Right lobe of liver (tissue), 6 donors: ENCODE measurements around the gene WFDC5. TPM values are rescaled to one million over a fixed set of nuclear protein-coding genes. Genes with fewer than 3 reads are reported as not detected.

Experiments
- ATAC-seq, 4 donors: fragments of 200-7000 bp; cut with Tn5 transposase; one replicate each; pipeline ENCODE4 v1.9.1; 2020; ENCODE audit warnings: mild to moderate bottlenecking in 4 of 4, moderate library complexity in 4 of 4
- DNase-seq, 3 donors: peaks; one replicate each; pipeline ENCODE4 v3.0.0-alpha.2; 2020
- H3K27ac ChIP-seq, 3 donors: fragments of 200-600 bp; one replicate each; pipeline ENCODE4 v1.8.0; 2022
- H3K27me3 ChIP-seq, 2 donors: fragments of 200-600 bp; one replicate each; pipeline ENCODE4 v1.8.0; 2022
- H3K36me3 ChIP-seq, 4 donors: fragments of 200-600 bp; sonication (generic) in 1 of 4; one replicate each; pipeline versions ENCODE4 v1.5.1 to v1.8.0; 2017 to 2022; ENCODE audit warnings: control low read depth in 1 of 4
- H3K4me1 ChIP-seq, 4 donors: fragments of 200-600 bp; sonication (generic) in 1 of 4; one replicate each; pipeline versions ENCODE4 v1.5.1 to v1.8.0; 2017 to 2022; ENCODE audit warnings: control low read depth in 1 of 4
- H3K4me3 ChIP-seq, 3 donors: fragments of 200-600 bp; one replicate each; pipeline ENCODE4 v1.8.0; 2022
- H3K9me3 ChIP-seq, 4 donors: fragments of 200-600 bp; sonication (generic) in 1 of 4; one replicate each; pipeline versions ENCODE4 v1.5.1 to v1.8.0; 2017 to 2022; ENCODE audit warnings: control low read depth in 1 of 4
- POLR2A ChIP-seq: fragments of 450-650 bp; IDR thresholded peaks from one replicate; pipeline ENCODE4 v1.6.1; 2017; ENCODE audit warnings: antibody characterized with exemption, mild to moderate bottlenecking
- WGBS: methylation state at CpG from one replicate; pipeline ENCODE4 v1.1.6; 2018; ENCODE audit warnings: low coverage, low lambda C conversion rate; ENCODE audit not compliant: insufficient coverage; ENCODE audit errors: missing lambda C conversion rate; 5-methylcytosine and 5-hydroxymethylcytosine counted together
- intact Hi-C, 2 donors: fragments of 100-400 bp; cut with DNase I; formaldehyde crosslinking; loops; one replicate each; pipeline versions ENCODE4 v1.11.2 to v1.14.1; 2022
- total RNA-seq, 6 experiments: library from RNA; depleted of rRNA in 2 of 6; stranded (reverse); fragments of >200 nt in 2 of 6; fragmentation: NEBNext Ultra II Directional in 3 of 6; extraction: Animal tissue kit (Norgen Biotek cat#: 25700) in 3 of 6; gene quantifications; one replicate each; pipeline versions ENCODE4 v1.1.0 to v1.2.4, GENCODE V29; 2016 to 2023
- TF ChIP-seq, protein P1 (sequence below), 4 donors: fragments of 200-600 bp in 3 of 4; fragments of 450-650 bp in 1 of 4; IDR thresholded peaks; one replicate each; pipeline versions ENCODE4 v1.5.1 to v1.8.0; 2016 to 2022; ENCODE audit warnings: antibody characterized with exemption in 4 of 4, mild to moderate bottlenecking in 2 of 4
- donor health status: DM: no; HTN: yes; CAD: no.
- donor health status: DM: no; HTN: no; CAD: no.
- donor health status: DM: no; HTN: no; CAD: no.
- donor health status: DM: no; HTN: yes; CAD: no.
- donor health status: DM: no; HTN: yes; CAD: no.

The WFDC5 gene
- total RNA-seq, 6 experiments from 2014 or later = not detected

DNA sequence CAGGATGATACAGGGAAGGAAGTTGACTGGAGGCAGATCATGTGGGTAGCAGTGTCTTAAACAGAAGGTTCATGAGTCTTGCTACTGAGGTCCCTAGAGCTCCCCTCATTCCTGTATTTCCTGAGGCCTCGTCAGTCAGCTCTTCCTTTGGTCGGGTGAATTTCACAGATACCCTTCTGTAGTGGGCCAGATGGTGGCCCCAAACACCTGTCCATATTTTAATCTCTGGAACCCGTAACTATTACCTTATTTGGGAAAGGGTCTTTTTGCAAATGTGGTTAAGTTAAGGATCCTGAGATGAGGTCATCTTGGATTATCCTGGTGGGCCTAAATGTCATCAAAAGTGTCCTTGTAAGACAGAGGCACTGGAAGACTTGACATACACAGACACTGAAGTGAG lies 23.6 kb downstream of the WFDC5 start:
- TF ChIP-seq POLR2A = no peak
- TF ChIP-seq, protein P1, sequence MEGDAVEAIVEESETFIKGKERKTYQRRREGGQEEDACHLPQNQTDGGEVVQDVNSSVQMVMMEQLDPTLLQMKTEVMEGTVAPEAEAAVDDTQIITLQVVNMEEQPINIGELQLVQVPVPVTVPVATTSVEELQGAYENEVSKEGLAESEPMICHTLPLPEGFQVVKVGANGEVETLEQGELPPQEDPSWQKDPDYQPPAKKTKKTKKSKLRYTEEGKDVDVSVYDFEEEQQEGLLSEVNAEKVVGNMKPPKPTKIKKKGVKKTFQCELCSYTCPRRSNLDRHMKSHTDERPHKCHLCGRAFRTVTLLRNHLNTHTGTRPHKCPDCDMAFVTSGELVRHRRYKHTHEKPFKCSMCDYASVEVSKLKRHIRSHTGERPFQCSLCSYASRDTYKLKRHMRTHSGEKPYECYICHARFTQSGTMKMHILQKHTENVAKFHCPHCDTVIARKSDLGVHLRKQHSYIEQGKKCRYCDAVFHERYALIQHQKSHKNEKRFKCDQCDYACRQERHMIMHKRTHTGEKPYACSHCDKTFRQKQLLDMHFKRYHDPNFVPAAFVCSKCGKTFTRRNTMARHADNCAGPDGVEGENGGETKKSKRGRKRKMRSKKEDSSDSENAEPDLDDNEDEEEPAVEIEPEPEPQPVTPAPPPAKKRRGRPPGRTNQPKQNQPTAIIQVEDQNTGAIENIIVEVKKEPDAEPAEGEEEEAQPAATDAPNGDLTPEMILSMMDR (IDR thresholded peaks at IDR 0.05) = no peak
- H3K27me3 ChIP-seq = no peaks in the 10 kb centered on the region
- no peak overlapping the region for H3K27ac ChIP-seq
- H3K36me3 ChIP-seq = no peaks in the 10 kb centered on the region
- no peaks in the 10 kb centered on the region for H3K4me1 ChIP-seq
- 86% methylated on average over 3 of the region's 3 CpGs for WGBS
- no peak for ATAC-seq
- H3K4me3 ChIP-seq = no peak overlapping the region
- H3K9me3 ChIP-seq = no peaks in the 10 kb centered on the region
- intact Hi-C loops = loop anchor here (10.0 kb wide), 1 partner anchor 47 kb away; no protein-coding TSS in a partner anchor
- no peak for DNase-seq

DNA sequence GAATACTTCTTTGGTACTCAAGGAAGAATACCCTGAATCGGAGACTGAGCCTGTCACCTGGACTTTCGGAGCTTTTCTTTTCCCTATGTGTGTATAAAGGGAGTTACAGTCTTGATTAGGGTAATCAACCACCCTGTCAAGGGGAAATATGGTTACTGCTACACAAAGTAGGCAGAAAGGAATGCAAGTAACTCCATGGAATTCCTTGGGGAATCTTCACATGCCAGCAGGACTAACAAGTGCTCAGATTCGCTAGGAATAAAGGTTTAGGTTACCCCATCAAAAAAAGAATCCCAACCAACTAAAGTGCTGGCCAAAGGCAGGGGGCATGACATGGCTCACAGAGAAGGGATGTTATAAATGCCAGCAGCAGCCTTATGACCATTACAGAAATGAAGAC lies 24.5 kb downstream of the WFDC5 start:
- WGBS = 92% methylated on average over 2 of the region's 3 CpGs
- Histone ChIP-seq H3K27me3 (no peaks in the 10 kb centered on the region), H3K27ac (no peak overlapping the region), H3K4me3 (no peak overlapping the region), H3K36me3 (no peaks in the 10 kb centered on the region), H3K9me3 (no peaks in the 10 kb centered on the region), H3K4me1 (no peaks in the 10 kb centered on the region)
- intact Hi-C loops = loop anchor here (10.0 kb wide), 1 partner anchor 46 kb away; no protein-coding TSS in a partner anchor
- no peak for ATAC-seq
- TF ChIP-seq, protein P1 (IDR thresholded peaks at IDR 0.05) = no peak
- TF ChIP-seq POLR2A = no peak
- DNase-seq = no peak

DNA sequence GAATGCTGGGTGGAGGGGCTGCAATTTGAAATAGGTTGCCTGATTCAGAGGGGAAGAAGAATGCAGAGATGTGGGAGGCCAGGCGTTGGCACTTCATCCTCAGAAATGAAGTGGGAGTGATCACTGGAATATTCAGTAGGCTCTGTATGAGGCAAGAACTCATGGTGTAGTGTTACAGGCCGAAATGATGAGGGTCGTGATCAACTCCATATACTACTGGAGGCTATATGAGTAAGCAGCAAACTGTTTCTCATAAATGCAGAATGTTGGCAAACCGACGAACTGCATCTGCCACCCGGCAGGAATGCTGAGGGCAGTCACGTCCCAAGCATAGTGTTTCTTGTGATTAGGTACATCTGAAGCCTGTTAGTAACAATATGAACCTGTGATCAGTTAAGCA lies 26.7 kb downstream of the WFDC5 start:
- H3K4me3 ChIP-seq = no peak overlapping the region
- intact Hi-C loops = no loop called here
- no peak for TF ChIP-seq POLR2A
- TF ChIP-seq, protein P1 (IDR thresholded peaks at IDR 0.05) = no peak
- DNase-seq = no peak
- WGBS = 86% methylated on average over 1 of the region's 7 CpGs
- H3K36me3 ChIP-seq = no peaks in the 10 kb centered on the region
- H3K9me3 ChIP-seq = no peaks in the 10 kb centered on the region
- no peak overlapping the region for H3K27ac ChIP-seq
- no peaks in the 10 kb centered on the region for H3K27me3 ChIP-seq
- H3K4me1 ChIP-seq = no peaks in the 10 kb centered on the region
- ATAC-seq = no peak

DNA sequence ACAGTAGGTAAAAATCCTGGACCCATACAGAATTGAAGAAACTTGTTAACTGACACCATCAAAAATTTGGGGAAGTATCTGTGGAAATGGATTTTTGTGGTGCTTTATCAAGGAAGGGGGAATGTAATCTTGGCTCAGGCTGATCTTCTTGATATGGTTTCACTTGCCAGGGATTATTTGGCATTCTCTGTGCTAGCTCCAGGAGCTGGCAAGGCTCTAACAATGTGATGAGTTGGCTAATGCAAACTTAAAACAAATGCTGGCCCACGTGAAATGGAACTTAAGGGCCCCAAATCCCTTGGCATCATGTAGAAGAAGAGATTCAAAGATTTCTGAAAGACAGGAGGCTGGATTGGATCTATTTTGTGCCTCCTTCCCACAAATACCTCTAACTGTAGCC lies 27.2 kb downstream of the WFDC5 start:
- no peak overlapping the region for H3K4me3 ChIP-seq
- no peaks in the 10 kb centered on the region for H3K4me1 ChIP-seq
- 100% methylated on average over 1 of the region's 1 CpG for WGBS
- DNase-seq = no peak
- intact Hi-C loops = no loop called here
- TF ChIP-seq, protein P1 (IDR thresholded peaks at IDR 0.05) = no peak
- TF ChIP-seq POLR2A = no peak
- no peak for ATAC-seq
- H3K36me3 ChIP-seq = no peaks in the 10 kb centered on the region
- H3K9me3 ChIP-seq = no peaks in the 10 kb centered on the region
- no peaks in the 10 kb centered on the region for H3K27me3 ChIP-seq
- no peak overlapping the region for H3K27ac ChIP-seq
